OCI-LY1 (cell line): ENCODE measurements around the gene SYNE1.

Experiments used
- H2AFZ ChIP-seq: fragments of 200-600 bp; sonication (generic), shearing (Covaris generic); 2 replicates; pipeline ENCODE4 v1.6.0; 2014; ENCODE audit warnings: antibody characterized with exemption, mild to moderate bottlenecking, low read length
- H3F3A ChIP-seq: fragments of 200-600 bp; sonication (generic), shearing (Covaris generic); 2 replicates; pipeline ENCODE4 v1.6.0; 2014; ENCODE audit warnings: mild to moderate bottlenecking, antibody characterized with exemption, low read length, moderate library complexity; ENCODE audit not compliant: insufficient read depth
- H3K27ac ChIP-seq: fragments of 200-600 bp; sonication (generic); 2 replicates; pipeline ENCODE4 v1.5.1; 2014; ENCODE audit warnings: low read length, mixed run types, mild to moderate bottlenecking, low read depth; ENCODE audit not compliant: poor library complexity, severe bottlenecking
- H3K27me3 ChIP-seq: fragments of 200-600 bp; sonication (generic); 2 replicates; pipeline ENCODE4 v1.6.0; 2014; ENCODE audit warnings: antibody characterized with exemption, mild to moderate bottlenecking, low read length, moderate library complexity; ENCODE audit not compliant: insufficient read depth
- H3K36me3 ChIP-seq: fragments of 200-600 bp; sonication (generic); 2 replicates; pipeline ENCODE4 v1.6.1; 2014; ENCODE audit warnings: mild to moderate bottlenecking, antibody characterized with exemption, low read length, moderate library complexity, mixed read lengths; ENCODE audit not compliant: insufficient read depth
- H3K4me1 ChIP-seq: fragments of 200-600 bp; sonication (generic); 2 replicates; pipeline ENCODE4 v1.5.1; 2014; ENCODE audit warnings: mild to moderate bottlenecking, low read length, moderate library complexity; ENCODE audit not compliant: insufficient read depth, severe bottlenecking
- H3K4me2 ChIP-seq: fragments of 200-600 bp; sonication (generic), shearing (Covaris generic); 2 replicates; pipeline ENCODE4 v1.6.1; 2014; ENCODE audit warnings: low read length
- H3K4me3 ChIP-seq: fragments of 200-600 bp; sonication (generic); 2 replicates; pipeline ENCODE4 v1.5.1; 2014; ENCODE audit warnings: low read length, low read depth, mild to moderate bottlenecking, mixed read lengths; ENCODE audit not compliant: poor library complexity, severe bottlenecking
- H3K79me2 ChIP-seq: fragments of 200-600 bp; shearing (Covaris generic); 2 replicates; pipeline ENCODE4 v1.6.1; 2016; ENCODE audit warnings: mixed run types, low read length, mixed read lengths; ENCODE audit not compliant: insufficient read depth
- H3K9ac ChIP-seq: fragments of 200-600 bp; sonication (generic), shearing (Covaris generic); 2 replicates; pipeline ENCODE4 v1.6.1; 2014; ENCODE audit warnings: mild to moderate bottlenecking, low read length, mixed read lengths
- H3K9me2 ChIP-seq: fragments of 200-600 bp; sonication (generic), shearing (Covaris generic); 2 replicates; pipeline ENCODE4 v1.6.1; 2014; ENCODE audit warnings: low read depth, mild to moderate bottlenecking, low read length, mixed read lengths
- H3K9me3 ChIP-seq: fragments of 200-600 bp; shearing (Covaris generic); 2 replicates; pipeline ENCODE4 v1.6.1; 2014; ENCODE audit warnings: low read length, mixed read lengths
- H4K20me1 ChIP-seq: fragments of 200-600 bp; sonication (generic), shearing (Covaris generic); 2 replicates; pipeline ENCODE4 v1.6.0; 2016; ENCODE audit warnings: mild to moderate bottlenecking, low read length; ENCODE audit not compliant: insufficient read depth
- CTCF ChIP-seq: fragments of 200-600 bp; sonication (generic), shearing (Covaris generic); IDR thresholded peaks from 2 replicates; pipeline ENCODE4 v1.5.1; 2017; ENCODE audit warnings: mild to moderate bottlenecking, antibody characterized with exemption, low read length, moderate library complexity, mixed read lengths
- EZH2 ChIP-seq: fragments of 200-600 bp; sonication (generic), shearing (Covaris generic); IDR thresholded peaks from 2 replicates; pipeline ENCODE4 v1.8.0; 2017; ENCODE audit warnings: borderline replicate concordance, mixed run types, mild to moderate bottlenecking, antibody characterized with exemption, low read length, moderate library complexity, mixed read lengths

The SYNE1 gene

GRCh38 chr6:152484806-152485205 lies 152.4 kb downstream of the SYNE1 start:
- H3K4me1 ChIP-seq = no peaks in the 10 kb centered on the region
- no peak overlapping the region for H3K9ac ChIP-seq
- no peaks in the 10 kb centered on the region for H3K27me3 ChIP-seq
- no peaks in the 10 kb centered on the region for H3K79me2 ChIP-seq
- H3K4me2 ChIP-seq = no peak overlapping the region
- no peaks in the 10 kb centered on the region for H3K9me3 ChIP-seq
- H3K36me3 ChIP-seq = no peaks in the 10 kb centered on the region
- H2AFZ ChIP-seq = no peak overlapping the region
- H4K20me1 ChIP-seq = no peaks in the 10 kb centered on the region
- no peaks in the 10 kb centered on the region for H3K9me2 ChIP-seq
- TF ChIP-seq EZH2 (no peak), CTCF (no peak)
- no peaks in the 10 kb centered on the region for H3F3A ChIP-seq
- no peak overlapping the region for H3K27ac ChIP-seq
- no peak overlapping the region for H3K4me3 ChIP-seq

DNA sequence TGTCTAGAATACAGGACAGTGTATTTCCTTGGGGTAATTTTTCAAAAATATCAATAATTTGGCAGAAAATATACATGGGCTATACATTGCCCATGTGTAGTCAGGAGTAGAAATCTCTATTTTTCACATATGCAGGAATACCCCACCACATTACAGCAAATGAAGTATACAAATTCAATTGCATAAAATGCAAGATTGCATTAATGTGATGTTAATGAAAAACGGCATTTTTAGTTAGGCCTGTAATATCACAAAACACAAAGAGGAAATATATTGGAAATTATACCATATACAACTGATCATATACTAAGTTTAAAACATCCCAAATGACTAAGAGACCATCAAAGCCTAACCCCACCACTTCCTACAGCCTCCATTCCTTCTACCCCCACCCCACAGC lies 154.9 kb downstream of the SYNE1 start:
- Histone ChIP-seq H3K27ac (no peak overlapping the region), H3K9me2 (no peaks in the 10 kb centered on the region), H3K4me3 (no peak overlapping the region), H3K4me2 (no peak overlapping the region), H3K36me3 (no peaks in the 10 kb centered on the region), H2AFZ (no peak overlapping the region), H4K20me1 (no peaks in the 10 kb centered on the region), H3K79me2 (no peaks in the 10 kb centered on the region), H3K4me1 (no peaks in the 10 kb centered on the region), H3F3A (no peaks in the 10 kb centered on the region), H3K9ac (no peak overlapping the region), H3K9me3 (no peaks in the 10 kb centered on the region), H3K27me3 (no peaks in the 10 kb centered on the region)
- no peak for TF ChIP-seq EZH2
- no peak for TF ChIP-seq CTCF

GRCh38 chr6:152478377-152479010 lies 158.7 kb downstream of the SYNE1 start:
- Histone ChIP-seq H3K9me2 (no peaks in the 10 kb centered on the region), H2AFZ (no peak overlapping the region), H3F3A (no peaks in the 10 kb centered on the region), H3K4me1 (no peaks in the 10 kb centered on the region), H3K9me3 (no peaks in the 10 kb centered on the region), H3K9ac (no peak overlapping the region), H4K20me1 (no peaks in the 10 kb centered on the region), H3K27me3 (no peaks in the 10 kb centered on the region), H3K79me2 (no peaks in the 10 kb centered on the region), H3K4me3 (no peak overlapping the region), H3K36me3 (no peaks in the 10 kb centered on the region), H3K27ac (no peak overlapping the region), H3K4me2 (no peak overlapping the region)
- no peak for TF ChIP-seq EZH2
- TF ChIP-seq CTCF = no peak
